ENCODE results near the gene OSBP.

OSBP gene

DNA sequence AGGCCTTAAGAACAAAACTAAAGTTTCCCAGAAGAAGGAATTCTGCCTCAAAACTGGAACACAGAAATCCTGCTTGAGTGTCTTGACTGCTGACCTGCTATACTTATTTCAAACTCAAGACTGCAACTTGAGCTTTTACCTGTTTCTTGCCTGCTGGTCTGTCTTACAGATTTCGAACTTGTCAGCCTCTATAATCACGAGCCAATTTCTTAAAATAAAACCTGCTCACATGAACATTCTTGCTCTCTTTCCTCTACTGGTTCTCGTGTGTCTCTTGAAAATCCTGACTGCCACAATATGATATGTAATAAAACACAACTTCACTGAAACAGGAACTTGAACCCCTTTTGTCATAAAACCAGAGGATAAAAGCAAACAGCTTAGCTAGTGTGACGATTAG is 39.3 kb upstream of the OSBP start:
- H3K27me3 ChIP-seq (ENCODE audit: low read depth, low read length) = no peaks in the 10 kb centered on the region
- no peak for TF ChIP-seq EZH2phosphoT487 (IDR thresholded peaks at IDR 0.05; ENCODE audit: low read depth)
- TF ChIP-seq, protein P1, sequence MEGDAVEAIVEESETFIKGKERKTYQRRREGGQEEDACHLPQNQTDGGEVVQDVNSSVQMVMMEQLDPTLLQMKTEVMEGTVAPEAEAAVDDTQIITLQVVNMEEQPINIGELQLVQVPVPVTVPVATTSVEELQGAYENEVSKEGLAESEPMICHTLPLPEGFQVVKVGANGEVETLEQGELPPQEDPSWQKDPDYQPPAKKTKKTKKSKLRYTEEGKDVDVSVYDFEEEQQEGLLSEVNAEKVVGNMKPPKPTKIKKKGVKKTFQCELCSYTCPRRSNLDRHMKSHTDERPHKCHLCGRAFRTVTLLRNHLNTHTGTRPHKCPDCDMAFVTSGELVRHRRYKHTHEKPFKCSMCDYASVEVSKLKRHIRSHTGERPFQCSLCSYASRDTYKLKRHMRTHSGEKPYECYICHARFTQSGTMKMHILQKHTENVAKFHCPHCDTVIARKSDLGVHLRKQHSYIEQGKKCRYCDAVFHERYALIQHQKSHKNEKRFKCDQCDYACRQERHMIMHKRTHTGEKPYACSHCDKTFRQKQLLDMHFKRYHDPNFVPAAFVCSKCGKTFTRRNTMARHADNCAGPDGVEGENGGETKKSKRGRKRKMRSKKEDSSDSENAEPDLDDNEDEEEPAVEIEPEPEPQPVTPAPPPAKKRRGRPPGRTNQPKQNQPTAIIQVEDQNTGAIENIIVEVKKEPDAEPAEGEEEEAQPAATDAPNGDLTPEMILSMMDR (IDR thresholded peaks at IDR 0.05; ENCODE audit: low read depth, low read length) = no peak

DNA sequence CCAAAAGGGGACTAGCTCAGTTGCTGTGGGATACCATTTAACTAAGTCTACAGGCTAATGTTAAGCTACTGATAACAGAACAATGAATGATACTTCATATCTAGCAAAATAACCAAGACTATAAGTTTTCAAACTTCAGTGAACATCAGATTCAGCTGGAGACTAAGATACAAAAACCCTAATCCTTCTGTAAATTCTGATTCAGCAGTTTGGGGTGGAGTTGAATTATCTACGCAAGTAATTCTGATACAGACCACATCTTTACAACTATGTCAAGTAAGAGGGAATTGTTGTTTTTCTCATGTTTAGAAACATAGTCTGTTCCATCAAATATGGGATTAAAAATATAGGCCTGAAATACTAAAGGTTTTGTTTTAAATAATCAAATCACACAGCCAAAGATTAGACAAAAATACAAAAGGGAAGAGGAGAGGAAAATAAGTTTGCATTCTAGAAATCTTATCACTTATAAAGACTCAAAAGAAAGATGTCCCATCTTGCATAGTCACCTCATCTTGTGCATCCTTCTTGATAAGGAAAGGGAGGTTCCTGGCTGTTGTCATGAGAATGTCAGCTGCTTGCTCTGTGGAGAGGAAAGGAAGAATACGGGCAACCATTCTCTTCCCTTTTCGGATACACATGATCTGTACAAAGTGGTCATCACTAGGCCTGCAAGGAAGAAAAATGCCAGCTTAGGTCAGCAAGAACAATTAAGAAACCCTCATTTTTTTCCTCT is 31.8 kb upstream of the OSBP start:
- H3K4me1 ChIP-seq (ENCODE audit: low read length) = no peaks in the 10 kb centered on the region
- TF ChIP-seq, protein P1 (IDR thresholded peaks at IDR 0.05; ENCODE audit: low read depth, low read length) = no peak
- no peak for TF ChIP-seq EZH2phosphoT487 (IDR thresholded peaks at IDR 0.05; ENCODE audit: low read depth)
- no peak overlapping the region for H3K4me2 ChIP-seq (ENCODE audit: low read length)
- H4K20me1 ChIP-seq (ENCODE audit: insufficient read depth, low read length) = 0 out of 2 replicates have a peak, but pooled peaks cover 4% of the 10 kb centered on the region
- no peaks in the 10 kb centered on the region for H3K27me3 ChIP-seq (ENCODE audit: low read depth, low read length)
- peaks cover 85% of the 10 kb centered on the region for H3K36me3 ChIP-seq (replicated peaks; ENCODE audit: low read depth, low read length)
- no peaks in the 10 kb centered on the region for H3K79me2 ChIP-seq (ENCODE audit: low read length)
- H3K27ac ChIP-seq (ENCODE audit: low read length) = no peak overlapping the region
- H3K9ac ChIP-seq (ENCODE audit: low read length) = no peak overlapping the region
- no peak overlapping the region for H2AFZ ChIP-seq (ENCODE audit: low read depth, low read length)
- no peak overlapping the region for H3K4me3 ChIP-seq (ENCODE audit: low read length)
- no peaks in the 10 kb centered on the region for H3K9me3 ChIP-seq (ENCODE audit: insufficient read depth, low read length)

More for the DNA sequence above, 39.3 kb upstream of the OSBP start:
- H3K9me3 ChIP-seq (ENCODE audit: insufficient read depth, low read length) = no peaks in the 10 kb centered on the region
- no peak overlapping the region for H3K9ac ChIP-seq (ENCODE audit: low read length)
- peaks cover under 1% of the 10 kb centered on the region; the same call in 1 of the 2 replicates for H3K79me2 ChIP-seq (ENCODE audit: low read length)
- H3K4me3 ChIP-seq (ENCODE audit: low read length) = no peak overlapping the region
- no peak overlapping the region for H2AFZ ChIP-seq (ENCODE audit: low read depth, low read length)
- H3K4me2 ChIP-seq (ENCODE audit: low read length) = no peak overlapping the region
- no peak overlapping the region for H3K27ac ChIP-seq (ENCODE audit: low read length)
- H4K20me1 ChIP-seq (ENCODE audit: insufficient read depth, low read length) = peaks cover under 1% of the 10 kb centered on the region
- peaks cover 73% of the 10 kb centered on the region for H3K36me3 ChIP-seq (replicated peaks; ENCODE audit: low read depth, low read length)
- H3K4me1 ChIP-seq (ENCODE audit: low read length) = peaks cover under 1% of the 10 kb centered on the region

DNA sequence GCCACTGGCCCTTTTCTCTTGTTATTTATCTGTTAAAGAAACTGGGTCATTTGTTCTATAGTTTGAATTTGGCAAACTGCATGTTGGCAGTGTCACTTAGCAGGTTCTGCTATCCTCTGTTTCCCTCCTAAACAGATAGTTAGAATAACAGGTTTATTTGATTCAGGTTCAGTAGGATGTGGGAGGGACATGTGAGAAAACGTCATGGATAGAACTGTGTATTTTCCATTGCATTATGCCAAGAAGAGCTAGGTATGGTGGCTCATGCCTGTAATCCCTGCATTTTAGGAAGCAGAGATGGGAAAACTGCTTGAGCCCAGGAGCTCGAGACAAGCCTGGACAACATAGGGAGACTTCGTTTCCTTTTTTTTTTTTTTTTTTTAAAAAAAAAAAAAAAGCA is 29.0 kb upstream of the OSBP start:
- H4K20me1 ChIP-seq (ENCODE audit: insufficient read depth, low read length) = 0 out of 2 replicates have a peak, but pooled peaks cover 4% of the 10 kb centered on the region
- no peak overlapping the region for H3K4me3 ChIP-seq (ENCODE audit: low read length)
- no peak for TF ChIP-seq EZH2phosphoT487 (IDR thresholded peaks at IDR 0.05; ENCODE audit: low read depth)
- TF ChIP-seq, protein P1 (IDR thresholded peaks at IDR 0.05; ENCODE audit: low read depth, low read length) = no peak
- H3K79me2 ChIP-seq (ENCODE audit: low read length) = no peaks in the 10 kb centered on the region
- no peaks in the 10 kb centered on the region for H3K27me3 ChIP-seq (ENCODE audit: low read depth, low read length)
- H3K4me1 ChIP-seq (ENCODE audit: low read length) = no peaks in the 10 kb centered on the region
- H3K9me3 ChIP-seq (ENCODE audit: insufficient read depth, low read length) = no peaks in the 10 kb centered on the region
- no peak overlapping the region for H3K4me2 ChIP-seq (ENCODE audit: low read length)
- no peak overlapping the region for H3K9ac ChIP-seq (ENCODE audit: low read length)
- H2AFZ ChIP-seq (ENCODE audit: low read depth, low read length) = no peak overlapping the region
- H3K36me3 ChIP-seq (replicated peaks; ENCODE audit: low read depth, low read length) = peaks cover 78% of the 10 kb centered on the region
- no peak overlapping the region for H3K27ac ChIP-seq (ENCODE audit: low read length)

DNA sequence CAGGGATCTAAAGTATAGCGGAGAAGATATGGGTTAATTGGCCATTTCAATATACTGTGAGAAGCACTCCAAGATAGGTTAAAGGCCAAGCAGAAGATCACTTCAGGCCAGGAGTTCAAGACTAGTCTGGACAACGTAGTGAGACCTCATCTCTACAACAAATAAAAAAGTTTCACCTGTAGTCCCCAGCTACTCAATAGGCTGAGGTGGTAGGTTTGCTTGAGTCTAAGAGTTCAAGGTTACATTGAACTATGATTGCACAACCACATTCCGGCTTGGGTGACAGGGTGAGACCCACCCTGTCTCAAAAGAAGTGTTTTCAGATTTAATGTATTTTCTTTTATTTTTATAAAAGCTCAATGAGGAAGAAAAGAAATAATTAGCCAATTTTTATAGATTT is 27.8 kb upstream of the OSBP start:
- no peaks in the 10 kb centered on the region for H3K27me3 ChIP-seq (ENCODE audit: low read depth, low read length)
- no peak overlapping the region for H3K4me3 ChIP-seq (ENCODE audit: low read length)
- H3K9ac ChIP-seq (ENCODE audit: low read length) = no peak overlapping the region
- H2AFZ ChIP-seq (ENCODE audit: low read depth, low read length) = no peak overlapping the region
- H3K79me2 ChIP-seq (ENCODE audit: low read length) = no peaks in the 10 kb centered on the region
- no peak overlapping the region for H3K27ac ChIP-seq (ENCODE audit: low read length)
- H3K36me3 ChIP-seq (replicated peaks; ENCODE audit: low read depth, low read length) = peaks cover 78% of the 10 kb centered on the region
- no peaks in the 10 kb centered on the region for H3K4me1 ChIP-seq (ENCODE audit: low read length)
- no peak overlapping the region for H3K4me2 ChIP-seq (ENCODE audit: low read length)
- 0 out of 2 replicates have a peak, but pooled peaks cover 4% of the 10 kb centered on the region for H4K20me1 ChIP-seq (ENCODE audit: insufficient read depth, low read length)
- TF ChIP-seq EZH2phosphoT487 (IDR thresholded peaks at IDR 0.05; ENCODE audit: low read depth) = no peak
- H3K9me3 ChIP-seq (ENCODE audit: insufficient read depth, low read length) = no peaks in the 10 kb centered on the region

Data from OCI-LY3 (cell line).